A673 (cell line): ENCODE measurements around the gene LCMT2.

Experiments
- CTCF ChIP-seq: fragments of 300-800, 200-600 bp; sonication (generic); conservative IDR thresholded peaks from 2 replicates; pipeline ENCODE4 v1.5.1; 2017; ENCODE audit warnings: low read depth, mild to moderate bottlenecking, antibody characterized with exemption, low read length, moderate library complexity, mixed read lengths
- EZH2 ChIP-seq: fragments of 200-600 bp; sonication (generic); IDR thresholded peaks from 2 replicates; pipeline ENCODE4 v1.6.1; 2017; ENCODE audit warnings: borderline replicate concordance, low read depth, mild to moderate bottlenecking, mixed read lengths, antibody characterized with exemption, low read length; ENCODE audit not compliant: poor library complexity, severe bottlenecking

GRCh38 chr15:43279496-43279895 lies 50.9 kb downstream of the LCMT2 start:
- TF ChIP-seq CTCF (no peak), EZH2 (no peak)
